Esophagus squamous epithelium (tissue), 4 donors: ENCODE data around the gene CLTCL1.

ENCODE experiments used
- CTCF ChIP-seq, 6 experiments: fragments of 450-650 bp in 4 of 6; fragments of 200-600 bp in 2 of 6; sonication (generic) in 2 of 6; IDR thresholded peaks; one replicate each; pipeline ENCODE4 v1.5.1; 2016 to 2019; ENCODE audit warnings: antibody characterized with exemption in 6 of 6, mild to moderate bottlenecking in 4 of 6, moderate library complexity in 4 of 6
- POLR2A ChIP-seq, 4 donors: fragments of 450-650 bp; IDR thresholded peaks; one replicate each; pipeline ENCODE4 v1.6.1; 2017; ENCODE audit warnings: antibody characterized with exemption in 4 of 4, mild to moderate bottlenecking in 4 of 4, moderate library complexity in 3 of 4

DNA sequence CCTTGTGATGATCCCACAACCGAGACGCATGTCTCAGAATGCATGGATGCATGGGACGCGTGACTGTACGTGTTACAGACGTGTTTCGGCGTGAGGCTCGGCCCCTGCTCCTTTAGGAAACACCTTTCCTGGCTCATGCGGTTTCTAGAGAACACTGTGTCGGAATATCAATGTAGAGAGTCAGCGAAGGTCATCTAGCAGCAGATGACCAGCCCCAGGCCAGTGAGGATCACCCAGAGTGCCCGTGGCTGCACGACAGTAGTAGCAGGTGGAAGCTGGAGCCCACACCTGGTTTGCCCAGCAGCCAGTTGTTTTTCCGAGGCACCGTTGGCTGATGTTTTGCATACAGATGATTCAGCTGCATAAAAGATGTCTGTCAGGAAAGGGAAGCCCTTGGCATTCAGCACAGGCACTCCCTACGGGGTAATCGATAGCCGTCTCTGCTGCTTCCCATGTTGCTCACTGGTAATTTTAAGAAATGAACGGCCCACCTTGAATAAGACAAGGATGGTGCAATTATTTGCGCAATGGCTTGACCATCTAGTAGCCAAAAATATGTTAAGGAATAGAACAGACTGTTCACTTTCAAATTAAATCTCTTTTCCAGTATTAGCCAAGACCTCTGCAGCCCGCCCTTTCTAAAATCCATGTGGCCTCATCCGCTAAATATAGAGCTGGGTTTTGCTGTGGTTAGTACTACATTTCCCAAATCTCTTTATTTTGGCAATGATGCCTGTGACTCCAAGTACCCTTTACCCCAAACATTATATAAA is 1.1 kb upstream of the CLTCL1 start:
- no peak for TF ChIP-seq CTCF (IDR thresholded peaks at IDR 0.05)
- no peak for TF ChIP-seq POLR2A (IDR thresholded peaks at IDR 0.05)
